HG03066 (cell line): ENCODE measurements around the gene PDCD2L.
"Not testable (repeated sequence)": the region's sequence is repeated elsewhere in the genome, so short reads cannot be mapped to it uniquely, and the experiment has no call there.

Experiments
- ATAC-seq: cut with Tn5 transposase; IDR thresholded peaks from one replicate; pipeline ENCODE4 v1.9.1; 2021; ENCODE audit warnings: low read depth; ENCODE audit not compliant: unreplicated experiment

PDCD2L gene, protein sequence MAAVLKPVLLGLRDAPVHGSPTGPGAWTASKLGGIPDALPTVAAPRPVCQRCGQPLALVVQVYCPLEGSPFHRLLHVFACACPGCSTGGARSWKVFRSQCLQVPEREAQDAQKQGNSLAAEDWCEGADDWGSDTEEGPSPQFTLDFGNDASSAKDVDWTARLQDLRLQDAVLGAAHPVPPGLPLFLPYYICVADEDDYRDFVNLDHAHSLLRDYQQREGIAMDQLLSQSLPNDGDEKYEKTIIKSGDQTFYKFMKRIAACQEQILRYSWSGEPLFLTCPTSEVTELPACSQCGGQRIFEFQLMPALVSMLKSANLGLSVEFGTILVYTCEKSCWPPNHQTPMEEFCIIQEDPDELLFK

DNA sequence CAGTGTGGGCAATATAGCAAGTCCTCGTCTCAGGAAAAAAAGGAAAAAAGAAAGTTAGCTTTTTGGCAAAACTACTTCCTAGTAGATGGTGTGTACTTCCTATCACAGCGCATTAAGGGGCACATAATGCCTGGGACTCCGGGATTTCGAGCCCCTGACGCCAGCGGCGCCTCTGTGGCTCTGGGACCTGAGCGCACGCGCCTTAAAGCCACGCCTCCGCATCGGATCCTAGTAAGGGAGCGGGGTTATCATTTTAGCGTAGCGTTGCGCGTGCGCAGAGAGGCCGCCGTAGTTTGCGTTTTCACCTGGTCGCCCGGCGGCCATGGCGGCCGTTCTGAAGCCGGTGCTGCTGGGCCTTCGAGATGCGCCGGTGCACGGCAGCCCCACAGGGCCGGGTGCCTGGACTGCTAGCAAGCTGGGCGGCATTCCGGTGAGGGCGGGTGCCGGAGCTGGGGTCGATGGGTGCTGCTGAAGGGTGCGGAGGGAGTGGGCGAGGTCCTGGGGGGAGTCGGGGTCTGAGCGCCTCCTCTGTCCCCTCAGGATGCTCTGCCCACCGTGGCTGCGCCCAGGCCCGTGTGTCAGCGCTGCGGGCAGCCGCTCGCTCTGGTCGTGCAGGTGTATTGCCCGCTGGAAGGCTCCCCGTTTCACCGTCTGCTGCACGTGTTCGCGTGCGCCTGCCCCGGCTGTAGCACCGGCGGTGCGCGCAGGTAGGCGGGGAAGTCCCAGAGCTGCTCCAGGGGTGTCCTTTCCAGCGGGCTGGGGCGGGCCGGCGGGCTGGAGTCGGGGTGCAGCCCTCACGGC, at the start of gene PDCD2L:
PDCD2L (plus strand) TSS at position 291 of the 801 bp plus-strand sequence; CDS start at position 323, 32 bp downstream.
- peak; percentile 76 for ATAC-seq

DNA sequence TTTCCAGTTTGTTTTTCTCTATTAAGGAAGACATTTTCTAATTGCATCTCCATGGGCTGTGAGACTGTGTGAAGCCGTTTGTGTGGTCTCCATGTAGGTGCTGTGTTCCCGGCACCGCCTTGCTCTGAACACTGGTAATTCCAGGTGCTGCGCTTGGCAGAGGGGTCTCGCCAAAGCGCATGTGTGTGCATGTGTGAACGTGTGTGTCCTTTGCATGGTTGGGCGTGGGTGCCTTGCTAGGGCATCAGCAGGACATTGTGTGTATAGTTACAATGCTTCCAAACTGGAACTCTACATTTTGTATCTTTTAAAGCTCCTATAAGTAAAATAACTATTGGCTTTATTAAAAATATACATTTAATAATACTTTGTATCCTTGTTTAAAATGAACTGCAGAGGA, 49.0 kb upstream of the PDCD2L start:
- no peak for ATAC-seq

DNA sequence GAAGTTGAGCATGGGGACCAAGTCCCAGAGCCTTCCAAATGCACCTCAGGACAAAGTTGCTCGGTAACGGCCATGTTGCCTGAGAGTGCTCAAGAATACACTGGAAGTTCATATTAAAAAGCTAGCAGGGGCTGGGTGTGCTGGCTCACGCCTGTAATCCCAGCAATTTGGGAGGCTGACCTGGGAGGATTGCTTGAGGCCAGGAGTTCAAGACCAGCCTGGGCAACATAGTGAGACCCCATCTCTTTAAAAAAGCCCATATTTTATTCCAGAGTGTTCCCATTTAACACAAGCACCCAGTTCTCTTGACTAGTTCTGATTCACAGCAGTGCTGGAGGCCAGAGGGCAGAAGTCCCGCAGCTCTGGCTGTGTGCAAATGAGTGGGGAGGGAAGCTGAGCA, 47.3 kb upstream of the PDCD2L start:
- ATAC-seq, result no peak

DNA sequence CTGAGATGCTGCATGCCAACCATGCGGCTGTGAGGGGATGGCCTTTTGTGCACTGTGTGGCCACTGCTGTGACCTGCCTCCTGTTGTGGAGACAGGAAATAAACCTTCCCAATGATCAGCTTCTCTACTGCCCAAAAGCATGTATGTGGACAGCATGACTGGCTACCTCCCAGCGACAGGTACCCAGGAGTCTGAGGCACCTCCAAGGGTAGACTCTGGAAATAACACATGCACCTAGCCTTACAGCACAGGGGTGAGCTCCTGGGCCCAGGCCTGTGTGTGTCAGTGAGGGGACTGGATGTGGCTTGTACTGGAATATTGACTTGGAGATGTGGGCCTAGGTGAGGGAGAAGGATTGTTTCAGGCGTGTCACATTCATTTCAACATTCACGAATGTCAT, 46.8 kb upstream of the PDCD2L start:
- no peak for ATAC-seq

DNA sequence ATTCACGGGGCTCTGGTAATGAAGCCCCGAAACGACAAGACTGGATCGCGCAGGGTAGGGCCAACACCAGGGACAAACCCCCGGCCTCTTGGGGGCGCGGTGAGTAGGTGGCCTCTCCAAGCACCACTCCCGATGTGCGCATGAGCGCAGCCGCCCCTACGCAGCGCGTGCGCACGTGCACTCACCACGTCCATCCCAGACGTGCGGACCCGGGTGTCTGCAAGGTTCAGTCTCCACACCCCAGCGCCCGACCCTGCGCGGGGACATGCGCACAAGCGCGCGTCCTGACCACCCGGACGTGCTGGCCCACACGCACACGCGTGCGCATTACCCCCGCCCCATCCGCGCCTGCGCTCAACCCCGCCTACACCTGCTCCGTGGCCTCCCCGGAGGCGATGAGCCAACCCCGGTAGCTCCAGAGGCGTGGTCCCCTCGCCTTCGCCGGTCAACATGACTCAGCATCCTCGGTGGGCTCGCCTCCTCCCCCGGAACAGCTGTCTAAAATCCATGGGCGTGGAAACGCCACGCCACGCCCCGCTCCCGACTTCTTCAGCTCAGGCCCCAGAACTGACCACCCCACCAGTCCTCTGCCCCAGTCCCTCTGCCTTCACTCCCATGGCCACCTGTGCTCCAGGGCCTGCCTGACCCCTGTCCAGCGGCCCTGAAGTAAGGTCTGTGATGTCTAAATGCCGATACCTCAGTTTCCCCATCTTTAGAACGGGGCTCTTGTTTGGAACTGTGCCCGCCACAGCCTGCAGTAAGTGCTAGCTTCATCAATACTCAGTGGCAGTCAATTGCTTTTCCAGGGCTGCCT, 44.9 kb upstream of the PDCD2L start:
- ATAC-seq, result peak; percentile 91

DNA sequence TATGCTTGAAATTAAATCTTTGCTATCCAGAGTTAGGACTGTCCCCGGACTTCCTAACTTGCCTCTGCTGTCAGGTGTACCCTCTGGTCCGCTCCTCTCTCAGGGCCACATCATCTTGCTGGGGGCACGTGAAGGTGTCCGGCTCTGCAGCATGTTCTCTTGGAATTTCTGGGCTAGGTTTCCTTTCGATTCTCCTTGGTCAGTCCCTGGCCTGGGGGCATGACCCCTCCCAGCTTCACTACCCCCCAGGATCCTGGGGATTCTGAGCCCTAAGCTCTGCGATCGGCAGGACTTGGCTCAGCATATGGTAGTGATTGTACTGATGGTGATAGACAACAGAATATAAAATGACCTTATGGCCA, 44.3 kb upstream of the PDCD2L start:
- ATAC-seq, result no peak

DNA sequence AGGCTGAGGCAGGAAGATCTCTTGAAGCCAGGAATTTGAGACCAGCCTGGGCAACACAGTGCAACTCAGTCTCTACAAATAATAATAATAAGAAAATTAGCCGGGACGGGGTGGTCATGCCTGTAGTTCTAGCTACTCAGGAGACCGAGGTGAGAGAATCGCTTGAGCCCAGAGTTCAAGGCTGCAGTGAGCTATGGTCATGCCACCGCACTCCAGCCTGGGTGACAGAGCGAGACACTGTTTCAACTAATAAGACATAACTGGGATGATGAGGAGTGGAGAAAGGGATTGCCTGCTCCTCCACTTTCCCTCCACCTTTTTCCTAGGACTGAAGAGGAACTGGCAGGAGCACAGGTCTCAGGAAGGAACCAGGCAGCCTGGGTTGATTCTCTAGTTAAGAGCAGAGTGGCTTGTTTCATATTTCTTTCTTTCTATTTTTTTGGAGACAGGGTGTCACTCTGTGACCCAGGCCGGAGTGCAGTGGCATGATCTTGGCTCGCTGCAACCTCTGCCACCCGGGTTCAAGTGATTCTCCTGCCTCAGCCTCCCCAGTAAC, 43.8 kb upstream of the PDCD2L start:
- ATAC-seq, result no peak

DNA sequence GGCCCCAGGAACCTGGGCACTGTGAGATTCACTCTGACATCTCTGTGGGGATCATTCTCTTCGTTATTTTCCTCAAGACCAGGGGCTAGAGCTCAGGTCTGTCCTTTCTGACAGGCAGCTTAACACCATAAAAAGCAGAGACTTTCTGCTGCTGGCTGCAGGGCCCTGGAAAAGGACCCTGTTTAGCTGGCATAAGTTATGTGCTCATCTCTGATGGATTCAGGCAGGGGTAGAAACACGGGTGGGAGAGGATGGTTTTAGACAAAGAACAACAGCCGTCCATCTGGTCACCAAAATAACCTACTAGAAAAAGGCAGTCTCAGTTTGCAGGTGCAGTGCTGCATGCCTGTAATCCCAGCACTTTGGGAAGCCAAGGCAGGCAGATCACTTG, 41.5 kb upstream of the PDCD2L start:
- no peak for ATAC-seq

DNA sequence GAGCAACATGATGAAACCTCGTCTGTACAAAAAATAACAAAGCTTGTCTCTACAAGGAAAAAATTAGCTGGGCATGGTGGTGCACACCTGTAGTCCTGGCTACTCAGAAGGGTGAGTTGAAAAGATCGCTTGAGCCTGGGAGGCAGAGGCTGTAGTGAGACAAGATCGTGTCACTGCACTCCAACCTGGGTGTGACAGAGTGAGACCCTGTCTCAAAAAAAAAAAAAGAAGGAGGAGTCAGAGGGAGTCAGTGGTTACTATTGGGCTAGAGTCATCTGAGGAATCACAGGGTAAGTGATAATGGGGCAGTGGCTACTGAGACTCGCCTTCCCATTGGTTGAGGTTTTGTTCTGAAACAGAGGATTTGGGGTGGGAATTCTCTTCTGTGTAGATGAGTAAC, 41.1 kb upstream of the PDCD2L start:
- no peak for ATAC-seq

DNA sequence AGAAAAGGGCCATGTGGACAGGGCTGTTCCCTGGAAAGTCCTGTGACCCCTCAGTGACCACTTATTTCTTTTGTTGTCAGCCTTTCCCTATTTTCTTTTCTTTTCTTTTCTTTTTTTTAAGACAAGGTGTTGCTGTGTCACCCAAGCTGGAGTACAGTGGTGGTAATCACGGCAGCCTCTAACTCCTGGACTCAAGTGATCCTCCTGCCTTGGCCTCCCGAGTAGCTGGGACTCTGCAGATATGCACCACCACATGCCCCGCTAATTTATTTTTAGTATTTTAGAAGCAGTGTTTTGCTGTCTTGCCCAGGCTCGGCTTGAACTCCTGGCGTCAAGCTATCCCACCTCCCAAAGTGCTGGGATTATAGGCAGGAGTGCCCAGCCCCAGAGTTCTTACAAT, 40.3 kb upstream of the PDCD2L start:
- no peak for ATAC-seq

DNA sequence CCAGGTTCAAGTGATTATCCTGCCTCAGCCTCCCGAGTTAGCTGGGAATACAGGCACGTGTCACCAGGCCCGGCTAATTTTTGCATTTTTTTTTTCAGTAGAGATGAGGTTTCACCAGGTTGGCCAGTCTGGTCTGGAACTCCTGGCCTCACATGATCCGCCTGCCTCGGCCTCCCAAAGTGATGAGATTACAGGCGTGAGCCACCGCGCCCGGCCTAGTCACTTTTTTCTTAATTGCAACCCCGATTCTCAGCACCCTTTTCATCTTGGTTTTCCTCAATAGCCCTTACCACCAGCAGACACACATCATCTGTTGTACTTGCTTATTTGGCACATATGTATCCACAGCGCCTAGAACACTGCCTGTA, 39.8 kb upstream of the PDCD2L start:
- no peak for ATAC-seq

DNA sequence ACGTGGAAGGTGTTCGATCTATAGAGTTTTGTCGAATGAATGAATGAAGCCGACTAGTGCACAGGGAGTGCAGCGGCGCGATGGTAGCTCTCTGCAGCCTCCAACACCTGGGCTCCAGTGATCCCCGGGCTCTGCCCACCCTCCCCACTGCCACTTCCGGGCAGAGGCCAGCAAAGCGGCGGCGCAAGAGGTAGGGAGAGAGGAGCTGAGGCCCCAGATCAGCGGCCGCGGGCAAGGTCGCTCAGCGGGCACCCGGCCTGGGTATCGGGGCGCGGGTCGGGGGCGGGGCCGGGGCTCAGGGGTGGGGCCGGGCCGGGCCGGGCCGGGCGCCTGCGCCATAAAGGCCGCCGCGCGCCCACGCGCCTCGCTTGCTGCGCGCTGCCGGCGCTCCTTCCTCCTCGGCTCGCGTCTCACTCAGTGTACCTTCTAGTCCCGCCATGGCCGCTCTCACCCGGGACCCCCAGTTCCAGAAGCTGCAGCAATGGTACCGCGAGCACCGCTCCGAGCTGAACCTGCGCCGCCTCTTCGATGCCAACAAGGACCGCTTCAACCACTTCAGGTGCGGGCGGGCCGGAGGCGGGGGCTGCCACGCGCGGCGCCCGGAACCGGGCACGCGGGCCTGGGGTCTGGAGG, 39.3 kb upstream of the PDCD2L start, which contains the start of gene GPI:
GPI (plus strand) TSS at position 367 of the 633 bp plus-strand sequence; CDS start at position 438, 71 bp downstream.
- peak; percentile 69 for ATAC-seq

DNA sequence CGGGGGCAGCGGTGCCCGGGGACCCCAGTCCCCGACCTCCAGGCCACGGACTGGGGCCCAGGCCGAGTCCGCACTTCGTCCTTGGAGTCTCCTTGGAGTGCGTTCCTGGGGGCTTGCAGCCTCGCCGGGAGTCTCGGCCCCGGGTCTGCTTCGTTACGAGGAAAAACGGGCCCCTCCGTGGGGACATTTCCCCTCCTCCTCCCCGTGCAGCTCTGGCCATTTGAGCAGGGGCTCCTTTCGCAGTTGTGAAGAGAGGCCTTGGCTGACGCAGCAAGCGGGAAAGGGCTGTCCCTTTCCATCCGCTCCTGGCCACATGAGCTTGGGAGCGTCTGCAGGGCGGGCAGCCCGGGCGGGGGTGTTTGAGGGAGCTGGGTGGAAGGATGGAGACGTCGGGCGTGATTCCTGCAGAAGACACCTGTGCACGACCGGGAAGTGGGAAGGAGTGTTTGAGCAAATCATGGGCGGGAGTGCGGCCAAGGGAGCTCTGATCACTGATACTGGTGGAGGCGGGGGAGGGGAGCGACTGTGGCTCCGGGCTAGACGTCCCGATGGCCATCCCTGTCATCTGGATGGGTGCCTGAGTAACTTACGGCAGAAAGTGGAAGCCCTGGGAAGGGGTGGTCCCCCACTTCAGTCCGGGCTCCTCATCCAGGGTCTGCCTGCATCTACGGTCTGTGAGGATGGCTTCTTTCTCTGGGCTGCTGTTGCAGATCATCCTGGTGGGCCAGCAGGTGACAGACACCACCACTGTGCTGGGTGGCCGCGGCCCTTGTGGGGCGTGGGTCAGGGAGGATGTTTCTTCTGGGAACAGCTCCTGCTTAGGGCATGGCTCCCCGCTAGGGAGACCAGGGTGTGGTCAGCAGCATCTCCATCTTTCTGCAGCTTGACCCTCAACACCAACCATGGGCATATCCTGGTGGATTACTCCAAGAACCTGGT, 38.5 kb upstream of the PDCD2L start:
- peak; percentile 13 for ATAC-seq

DNA sequence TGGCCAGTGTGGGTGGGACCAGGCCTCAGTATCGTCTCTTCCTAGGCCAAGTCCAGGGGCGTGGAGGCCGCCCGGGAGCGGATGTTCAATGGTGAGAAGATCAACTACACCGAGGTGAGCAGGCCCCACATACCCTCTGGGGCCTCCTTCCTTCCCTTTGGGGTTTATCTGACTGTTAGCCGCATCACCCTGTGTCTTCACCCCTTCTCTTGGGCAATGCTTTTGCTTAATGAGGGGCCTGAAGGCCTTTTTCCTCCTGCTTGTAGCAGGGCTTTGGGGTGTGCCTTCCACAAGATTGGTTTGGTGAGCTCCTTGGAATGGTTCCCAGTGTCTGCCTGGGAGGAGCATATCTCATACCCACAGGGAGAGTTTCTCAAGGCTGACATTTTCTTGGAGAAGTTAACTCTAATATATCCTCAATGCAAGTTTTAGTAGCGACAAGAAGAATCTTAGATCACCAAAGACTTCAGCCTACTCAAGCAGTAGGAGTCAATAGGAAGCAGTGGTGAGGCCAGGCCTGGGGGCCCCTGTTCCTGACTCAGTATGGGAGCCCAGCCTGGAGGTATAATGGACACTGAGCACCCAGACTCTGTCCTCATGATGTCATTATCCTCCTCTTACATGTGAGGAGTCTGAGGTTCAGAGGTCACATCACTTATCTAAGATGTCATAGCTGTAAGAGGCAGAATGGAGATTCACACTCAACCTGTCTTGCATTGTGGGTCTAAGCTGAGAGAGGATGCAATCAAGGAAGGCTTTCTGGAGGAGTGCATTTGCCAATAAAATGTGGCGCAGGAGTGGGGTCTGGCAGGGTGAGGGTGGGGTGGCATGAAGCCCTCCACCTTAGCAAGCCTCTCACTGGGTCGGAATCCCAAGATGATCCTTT, 37.2 kb upstream of the PDCD2L start:
- ATAC-seq, result no peak

DNA sequence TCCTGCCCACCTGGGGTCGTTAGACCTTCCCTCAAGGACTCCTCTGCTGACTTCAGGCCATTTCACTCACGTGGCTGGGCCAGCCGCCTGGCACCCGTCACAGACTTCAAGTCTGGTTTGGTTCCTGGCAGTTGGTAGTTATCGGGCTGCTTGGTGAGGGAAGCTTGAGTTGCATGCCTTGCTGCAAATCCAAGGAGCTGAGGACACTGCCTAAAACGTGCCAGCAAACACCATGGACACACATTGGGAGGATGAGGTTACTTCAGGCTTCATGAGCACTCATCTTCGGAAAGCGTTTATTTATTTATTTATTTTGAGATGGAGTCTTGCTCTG, 36.6 kb upstream of the PDCD2L start:
- ATAC-seq, result no peak

DNA sequence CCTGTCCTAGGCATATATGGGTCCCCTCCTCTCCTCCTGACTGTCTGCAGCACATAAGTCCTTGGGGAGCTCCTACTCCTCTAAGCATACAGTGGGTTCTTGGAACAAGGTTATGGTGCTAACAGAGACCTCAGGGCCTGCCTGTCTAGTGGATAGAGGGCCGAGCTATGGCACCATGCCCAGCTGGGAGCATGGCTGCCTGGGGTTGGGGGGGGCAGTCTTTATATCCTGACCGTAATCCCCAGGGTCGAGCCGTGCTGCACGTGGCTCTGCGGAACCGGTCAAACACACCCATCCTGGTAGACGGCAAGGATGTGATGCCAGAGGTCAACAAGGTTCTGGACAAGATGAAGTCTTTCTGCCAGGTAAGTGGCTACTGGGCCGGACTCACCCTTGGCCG, 35.9 kb upstream of the PDCD2L start:
- ATAC-seq, result no peak

DNA sequence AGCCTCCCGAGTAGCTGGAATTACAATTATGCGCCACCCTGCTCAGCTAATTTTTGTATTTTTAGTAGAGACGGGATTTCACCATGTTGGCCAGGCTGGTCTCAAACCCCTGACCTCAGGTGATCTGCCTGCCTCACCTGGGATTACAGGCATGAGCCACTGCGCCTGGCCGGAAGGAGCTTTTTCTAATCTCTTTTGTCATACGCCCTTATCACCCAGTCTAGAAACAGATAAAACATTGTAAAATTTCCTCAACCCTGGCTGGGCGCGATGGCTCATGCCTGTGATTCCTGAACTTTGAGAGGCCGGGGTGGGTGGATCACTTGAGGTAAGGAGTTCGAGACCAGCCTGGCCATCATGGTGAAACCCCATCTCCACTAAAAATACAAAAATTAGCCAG, 35.0 kb upstream of the PDCD2L start:
- ATAC-seq, result not testable (repeated sequence)

DNA sequence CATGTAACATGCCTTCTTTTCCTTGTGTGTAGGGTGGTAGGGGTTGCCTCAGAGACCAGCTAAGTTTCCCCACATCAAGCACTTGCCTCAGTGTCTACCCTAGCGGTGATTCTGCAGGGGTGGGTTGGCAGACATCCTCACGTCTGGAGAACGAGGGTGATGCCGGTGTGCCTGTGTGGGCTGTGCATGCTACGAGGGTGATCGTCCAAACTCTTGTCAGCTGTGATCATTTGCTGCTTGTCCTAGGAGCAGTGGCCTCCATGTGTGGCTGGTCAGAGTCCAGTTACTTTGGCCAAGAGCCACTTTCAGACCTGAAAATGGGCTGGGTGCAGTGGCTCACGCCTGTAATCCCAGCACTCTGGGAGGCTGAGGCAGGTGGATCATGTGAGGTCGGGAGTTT, 34.1 kb upstream of the PDCD2L start:
- no peak for ATAC-seq
